ENCODE results near the gene NMBR.
"Not testable (repeated sequence)": the region's sequence is repeated elsewhere in the genome, so short reads cannot be mapped to it uniquely, and the experiment has no call there.

Gene NMBR

DNA sequence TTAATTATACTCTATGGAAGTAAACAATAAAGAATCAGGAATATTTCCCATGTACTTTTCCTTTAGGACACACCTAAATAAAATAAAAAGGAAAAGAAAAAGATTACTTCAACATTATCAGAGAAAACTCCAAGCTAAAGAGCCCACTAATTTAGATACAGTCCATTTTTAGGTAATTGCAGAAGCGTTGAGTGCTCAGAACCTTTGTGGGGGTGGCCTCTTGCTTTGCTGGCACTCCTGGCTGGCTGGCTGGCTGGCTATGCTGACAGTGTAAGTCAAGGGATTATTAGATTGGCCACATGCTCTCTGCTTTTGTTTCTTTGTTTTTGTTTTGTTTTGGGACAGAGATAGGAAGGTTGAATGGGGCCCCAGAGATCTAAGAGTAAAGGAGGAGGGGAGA lies 14.3 kb downstream of the NMBR start, which contains the start of gene GJE1:
Gene GJE1 (plus strand): TSS at position 301 of the 400 bp plus-strand sequence. CDS start 234 bp downstream, outside the sequence.
- Mint-ChIP-seq H3K4me3 (no peak within 1 kb of the TSS), H3K9me3 (no peaks in the 10 kb centered on the region), H3K36me3 (ENCODE audit: low read depth) (no peaks in the 10 kb centered on the region), H3K4me1 (ENCODE audit: low read depth) (no peaks in the 10 kb centered on the region), H3K27me3 (peaks cover 1% of the 10 kb centered on the region), H3K27ac (no peak within 1 kb of the TSS)
- intact Hi-C loops (cut with micrococcal nuclease): no loop called here

DNA sequence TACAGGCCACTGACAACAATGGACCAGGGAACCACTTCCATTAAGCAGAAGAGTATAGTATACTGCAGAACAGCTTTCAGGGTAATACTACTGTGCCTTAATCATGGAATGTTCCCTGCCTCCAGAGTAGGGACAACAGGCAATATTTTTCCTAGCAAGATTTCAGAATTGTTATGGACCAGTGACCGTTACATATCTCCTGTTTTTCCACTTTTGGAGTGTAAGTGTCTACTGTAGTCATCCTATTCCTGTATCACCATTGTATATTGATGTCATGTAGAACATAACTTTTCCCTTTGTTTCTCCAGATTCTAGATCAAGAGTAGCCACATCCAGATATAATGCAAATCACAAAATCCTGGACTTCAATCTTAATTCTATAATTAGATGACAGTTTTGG lies 16.1 kb downstream of the NMBR start:
- no peak overlapping the region for H3K4me3 Mint-ChIP-seq
- no peaks in the 10 kb centered on the region for H3K9me3 Mint-ChIP-seq
- no peaks in the 10 kb centered on the region for H3K4me1 Mint-ChIP-seq (ENCODE audit: low read depth)
- peaks cover 3% of the 10 kb centered on the region for H3K27me3 Mint-ChIP-seq
- H3K36me3 Mint-ChIP-seq (ENCODE audit: low read depth): no peaks in the 10 kb centered on the region
- H3K27ac Mint-ChIP-seq: no peak overlapping the region
- intact Hi-C loops (cut with micrococcal nuclease): no loop called here

DNA sequence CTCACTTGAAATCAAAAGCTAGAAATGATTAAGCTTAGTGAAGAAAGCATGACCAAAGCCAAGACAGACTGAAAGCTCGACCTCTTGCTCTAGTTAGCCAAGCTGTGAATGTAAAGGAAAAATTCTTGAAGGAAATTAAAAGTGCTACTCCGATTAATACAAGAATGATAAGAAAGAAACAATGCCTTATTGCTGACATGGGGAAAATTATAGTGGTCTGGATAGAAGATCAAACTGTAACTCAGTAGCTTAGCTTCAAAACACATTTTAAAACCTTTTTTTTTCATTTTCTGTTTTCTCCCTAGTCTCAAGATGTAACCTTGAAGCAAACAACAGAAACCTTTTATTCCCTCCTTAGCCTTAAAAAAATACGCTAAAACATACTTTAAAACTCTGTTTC lies 25.6 kb downstream of the NMBR start:
- H3K27me3 Mint-ChIP-seq: peaks cover 1% of the 10 kb centered on the region
- no peaks in the 10 kb centered on the region for H3K4me1 Mint-ChIP-seq (ENCODE audit: low read depth)
- no peak overlapping the region for H3K4me3 Mint-ChIP-seq
- H3K9me3 Mint-ChIP-seq: no peaks in the 10 kb centered on the region
- H3K27ac Mint-ChIP-seq: no peak overlapping the region
- no peaks in the 10 kb centered on the region for H3K36me3 Mint-ChIP-seq (ENCODE audit: low read depth)
- intact Hi-C loops (cut with micrococcal nuclease): no loop called here

DNA sequence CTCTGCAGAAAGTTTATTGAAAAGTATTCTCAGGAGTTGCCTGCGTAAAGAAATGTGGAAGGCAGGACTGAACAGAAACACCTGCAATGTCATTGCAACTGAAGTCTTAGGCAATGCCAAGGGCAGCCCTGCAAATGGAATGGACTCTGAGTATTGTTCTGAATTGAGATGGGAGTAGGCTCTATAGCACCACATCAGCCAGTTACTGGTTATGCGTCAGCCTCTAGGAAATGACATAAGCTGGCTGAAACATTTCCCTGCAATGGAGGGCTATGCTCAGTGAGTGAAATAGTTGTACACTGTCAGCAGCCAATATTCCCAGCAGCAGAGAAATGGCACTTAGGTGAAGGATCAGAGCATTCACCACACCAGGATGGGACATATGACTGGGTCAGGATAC lies 28.0 kb downstream of the NMBR start:
- Mint-ChIP-seq H3K9me3 (no peaks in the 10 kb centered on the region), H3K36me3 (ENCODE audit: low read depth) (no peaks in the 10 kb centered on the region), H3K4me3 (no peak overlapping the region), H3K4me1 (ENCODE audit: low read depth) (no peaks in the 10 kb centered on the region), H3K27ac (no peak overlapping the region), H3K27me3 (no peaks in the 10 kb centered on the region)
- intact Hi-C loops (cut with micrococcal nuclease): no loop called here

DNA sequence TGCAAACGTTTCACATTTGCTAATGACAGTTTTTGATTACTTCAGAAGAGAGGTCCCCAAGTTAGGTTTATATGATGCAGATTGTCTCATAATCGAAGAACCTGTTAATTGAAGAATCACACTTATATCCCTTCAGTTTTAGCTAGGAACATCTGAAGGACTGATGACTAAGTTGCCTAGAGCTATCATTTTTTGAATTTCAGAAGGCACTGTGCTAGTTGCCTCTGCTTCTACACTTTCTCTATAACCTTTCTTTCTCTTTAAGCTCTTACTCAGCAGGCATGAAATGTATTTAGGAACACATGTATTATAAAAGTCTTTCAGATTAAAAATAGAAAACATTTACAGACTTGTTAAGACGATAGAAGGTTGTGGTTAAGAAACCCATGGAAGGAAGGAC lies 28.6 kb downstream of the NMBR start:
- Mint-ChIP-seq H3K36me3 (ENCODE audit: low read depth) (no peaks in the 10 kb centered on the region), H3K9me3 (no peaks in the 10 kb centered on the region), H3K4me1 (ENCODE audit: low read depth) (no peaks in the 10 kb centered on the region), H3K27me3 (no peaks in the 10 kb centered on the region), H3K27ac (no peak overlapping the region), H3K4me3 (no peak overlapping the region)
- intact Hi-C loops (cut with micrococcal nuclease): no loop called here

DNA sequence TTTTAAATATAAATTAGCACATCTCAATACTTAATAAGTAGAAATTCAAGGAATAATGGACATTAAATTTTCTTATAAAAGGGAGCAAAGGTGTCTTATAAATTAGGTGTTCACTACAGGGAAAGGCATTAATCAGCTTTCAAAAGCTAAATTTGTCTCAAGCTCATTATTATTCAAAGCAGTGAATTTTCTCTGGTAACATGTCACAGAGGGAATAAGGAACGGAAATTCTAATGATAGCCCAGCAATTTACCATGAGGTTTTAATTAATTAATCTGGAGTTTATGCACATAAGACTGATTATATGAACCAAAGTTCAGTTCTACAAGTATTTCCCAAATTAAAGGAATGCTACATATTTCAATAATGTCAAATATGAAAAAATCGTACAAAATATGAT lies 29.6 kb downstream of the NMBR start:
- H3K4me3 Mint-ChIP-seq: no peak overlapping the region
- intact Hi-C loops (cut with micrococcal nuclease): no loop called here
- no peaks in the 10 kb centered on the region for H3K27me3 Mint-ChIP-seq
- H3K27ac Mint-ChIP-seq: no peak overlapping the region
- H3K9me3 Mint-ChIP-seq: no peaks in the 10 kb centered on the region
- no peaks in the 10 kb centered on the region for H3K4me1 Mint-ChIP-seq (ENCODE audit: low read depth)
- no peaks in the 10 kb centered on the region for H3K36me3 Mint-ChIP-seq (ENCODE audit: low read depth)

DNA sequence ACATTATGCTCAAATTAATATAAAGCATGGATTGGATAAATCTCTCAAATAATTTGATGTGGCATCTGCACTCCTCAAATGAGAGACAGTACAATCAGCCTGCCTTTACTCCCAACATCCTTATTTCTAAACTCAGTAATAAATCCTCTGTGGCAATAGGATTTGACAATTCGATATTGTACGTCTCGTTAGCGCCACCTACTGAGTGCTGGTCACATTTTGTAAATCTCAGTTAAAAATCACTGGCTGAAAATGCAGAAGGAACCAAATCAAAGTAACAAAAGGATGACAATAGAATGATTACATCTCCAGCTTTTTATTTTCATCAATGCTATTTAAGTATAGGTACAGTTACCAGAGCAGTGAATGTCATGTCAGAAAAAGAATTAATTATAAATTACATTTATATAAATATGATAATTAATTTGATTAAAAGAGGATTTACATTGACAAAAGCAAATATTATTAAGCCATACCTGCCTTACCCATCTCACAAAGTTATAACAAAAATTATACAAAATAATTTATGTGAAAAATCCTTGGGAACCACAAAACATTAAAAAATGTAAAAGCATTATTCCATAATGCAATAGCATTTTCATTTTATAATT lies 34.4 kb downstream of the NMBR start:
- no peaks in the 10 kb centered on the region for H3K27me3 Mint-ChIP-seq
- H3K9me3 Mint-ChIP-seq: no peaks in the 10 kb centered on the region
- intact Hi-C loops (cut with micrococcal nuclease): loop anchor here (5.0 kb wide), 1 partner anchor 435 kb away; no protein-coding TSS in a partner anchor
- no peak overlapping the region for H3K27ac Mint-ChIP-seq
- no peaks in the 10 kb centered on the region for H3K36me3 Mint-ChIP-seq (ENCODE audit: low read depth)
- no peak overlapping the region for H3K4me3 Mint-ChIP-seq
- H3K4me1 Mint-ChIP-seq (ENCODE audit: low read depth): no peaks in the 10 kb centered on the region

DNA sequence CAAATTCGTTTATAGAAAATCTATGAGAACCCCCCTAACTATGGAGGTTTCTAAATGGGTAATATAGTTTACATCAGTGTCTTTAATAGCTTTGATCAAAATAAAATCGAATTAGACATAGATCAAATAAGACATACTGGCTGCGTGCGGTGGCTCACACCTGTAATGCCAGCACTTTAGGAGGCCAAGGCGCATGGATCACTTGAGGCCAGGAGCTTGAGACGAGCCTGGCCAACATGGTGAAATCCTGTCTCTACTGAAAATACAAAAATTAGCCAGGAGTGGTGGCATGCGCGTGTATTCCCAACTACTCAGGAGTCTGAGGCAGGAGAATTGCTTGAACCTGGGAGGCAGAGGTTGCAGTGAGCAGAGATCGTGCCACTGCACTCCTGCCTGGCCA lies 36.1 kb downstream of the NMBR start:
- H3K27ac Mint-ChIP-seq; H3K9me3 Mint-ChIP-seq; H3K4me3 Mint-ChIP-seq; H3K36me3 Mint-ChIP-seq (ENCODE audit: low read depth); H3K4me1 Mint-ChIP-seq (ENCODE audit: low read depth); H3K27me3 Mint-ChIP-seq: not testable (repeated sequence)
- intact Hi-C loops (cut with micrococcal nuclease): loop anchor here (5.0 kb wide), 1 partner anchor 434 kb away; no protein-coding TSS in a partner anchor

DNA sequence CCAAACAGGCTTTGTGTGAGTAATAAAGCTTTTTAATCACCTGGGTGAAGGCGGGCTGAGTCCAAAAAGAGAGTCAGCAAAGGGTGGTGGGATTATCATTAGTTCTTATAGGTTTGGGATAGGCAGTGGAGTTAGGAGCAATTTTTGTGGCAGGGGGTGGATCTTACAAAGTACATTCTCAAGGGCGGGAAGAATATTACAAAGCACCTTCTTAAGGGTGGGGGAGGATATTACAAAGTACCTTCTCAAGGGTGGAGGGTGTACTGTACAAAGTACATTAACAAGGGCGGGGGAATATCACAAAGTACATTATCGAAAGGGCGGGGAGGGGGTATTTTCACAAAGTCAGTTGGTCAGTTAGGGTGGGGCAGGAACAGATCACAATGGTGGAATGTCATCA lies 42.1 kb downstream of the NMBR start:
- H3K9me3 Mint-ChIP-seq; H3K27me3 Mint-ChIP-seq; H3K36me3 Mint-ChIP-seq (ENCODE audit: low read depth); H3K4me3 Mint-ChIP-seq; intact Hi-C loops (cut with micrococcal nuclease); H3K27ac Mint-ChIP-seq; H3K4me1 Mint-ChIP-seq (ENCODE audit: low read depth): not testable (repeated sequence)

DNA sequence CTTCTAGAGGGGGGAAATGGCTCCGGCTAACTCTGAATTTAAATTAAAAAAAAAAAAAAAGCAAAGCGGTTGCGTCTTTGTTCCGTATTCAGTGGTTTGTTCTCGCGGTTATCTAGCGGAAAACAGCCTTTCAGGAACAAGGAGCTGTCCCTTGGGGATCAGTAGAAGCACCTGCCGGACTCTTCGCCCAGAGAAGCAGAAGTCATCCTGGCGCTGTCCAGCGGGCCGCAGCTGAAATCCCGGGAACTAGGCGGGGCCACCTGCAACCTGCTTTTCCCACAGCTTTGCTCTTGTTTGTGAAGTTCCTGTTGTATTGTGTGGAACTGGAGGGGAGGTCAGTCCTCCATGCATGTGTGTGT lies 58.1 kb downstream of the NMBR start:
- H3K36me3 Mint-ChIP-seq (ENCODE audit: low read depth): no peaks in the 10 kb centered on the region
- H3K9me3 Mint-ChIP-seq: peaks cover 1% of the 10 kb centered on the region
- intact Hi-C loops (cut with micrococcal nuclease): no loop called here
- H3K27ac Mint-ChIP-seq: no peak overlapping the region
- H3K4me1 Mint-ChIP-seq (ENCODE audit: low read depth): no peaks in the 10 kb centered on the region
- peaks cover 16% of the 10 kb centered on the region for H3K27me3 Mint-ChIP-seq
- no peak overlapping the region for H3K4me3 Mint-ChIP-seq

DNA sequence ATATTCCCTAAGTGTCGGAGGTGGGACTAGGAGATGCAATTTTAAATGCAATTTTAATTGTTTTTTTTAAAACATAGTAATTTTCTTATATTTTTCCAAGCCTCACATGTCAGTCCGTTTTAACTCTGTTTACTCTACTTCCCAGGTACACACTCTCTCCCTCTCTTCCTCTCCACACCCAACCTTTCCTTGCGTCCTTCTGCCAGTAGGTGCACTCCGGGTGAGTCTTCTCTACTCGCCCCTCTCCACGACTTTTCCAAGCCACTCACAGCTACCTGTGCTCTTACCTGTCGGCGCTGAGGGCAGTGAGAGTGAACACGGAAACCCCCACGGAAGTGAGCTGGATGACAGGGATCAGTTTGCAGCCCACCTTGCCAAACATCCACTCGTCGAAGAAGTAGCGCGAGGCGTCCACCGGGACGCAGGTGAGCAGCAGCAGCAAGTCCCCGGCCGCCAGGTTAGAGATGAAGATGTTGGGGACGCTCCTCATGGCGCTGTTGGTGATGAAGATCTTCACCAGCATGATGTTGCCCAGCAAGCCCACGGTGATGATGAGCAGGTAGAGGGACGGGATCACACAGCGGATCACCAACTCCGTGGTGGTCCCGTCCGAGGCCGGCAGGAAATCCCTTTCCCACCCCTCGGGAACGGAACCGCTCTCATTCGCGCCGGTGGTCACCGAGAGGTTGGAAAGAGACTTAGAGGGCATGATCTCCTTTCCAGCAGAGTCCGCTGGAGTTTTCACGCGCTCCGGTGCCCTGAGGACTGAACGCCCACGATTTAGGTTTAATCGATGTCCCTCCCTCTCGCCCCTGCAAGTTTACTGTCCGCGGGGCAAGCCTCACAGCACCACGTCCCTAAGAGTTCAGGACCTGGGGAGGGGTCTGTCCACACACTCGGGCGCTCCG lies 58.7 kb downstream of the NMBR start:
- no peak overlapping the region for H3K27ac Mint-ChIP-seq
- intact Hi-C loops (cut with micrococcal nuclease): no loop called here
- H3K4me1 Mint-ChIP-seq (ENCODE audit: low read depth): no peaks in the 10 kb centered on the region
- H3K9me3 Mint-ChIP-seq: peaks cover 8% of the 10 kb centered on the region
- H3K27me3 Mint-ChIP-seq: peaks cover 16% of the 10 kb centered on the region
- no peak overlapping the region for H3K4me3 Mint-ChIP-seq
- no peaks in the 10 kb centered on the region for H3K36me3 Mint-ChIP-seq (ENCODE audit: low read depth)

DNA sequence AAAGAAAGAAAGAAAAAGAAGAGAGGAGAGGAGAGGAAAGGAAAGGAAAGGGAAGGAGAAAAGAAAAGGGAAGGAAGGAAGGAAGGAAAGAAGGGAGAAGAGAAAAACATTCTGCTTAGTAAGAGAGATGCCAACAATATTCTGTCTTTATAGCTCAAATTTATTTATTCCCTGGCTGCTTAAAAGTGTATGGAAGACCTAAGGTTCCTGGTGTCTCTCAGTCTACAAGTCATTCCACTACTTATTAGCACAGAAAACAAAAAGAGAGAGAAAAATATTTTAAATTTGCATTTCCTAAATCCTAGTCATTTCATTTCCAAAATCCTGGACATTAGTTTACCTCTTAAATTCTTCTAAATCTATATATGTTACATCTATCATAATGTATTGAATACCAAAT lies 67.8 kb downstream of the NMBR start:
- Mint-ChIP-seq H3K27ac (no peak overlapping the region), H3K36me3 (ENCODE audit: low read depth) (no peaks in the 10 kb centered on the region), H3K27me3 (no peaks in the 10 kb centered on the region), H3K4me3 (no peak overlapping the region), H3K4me1 (ENCODE audit: low read depth) (no peaks in the 10 kb centered on the region), H3K9me3 (peaks cover 9% of the 10 kb centered on the region)
- intact Hi-C loops (cut with micrococcal nuclease): no loop called here

DNA sequence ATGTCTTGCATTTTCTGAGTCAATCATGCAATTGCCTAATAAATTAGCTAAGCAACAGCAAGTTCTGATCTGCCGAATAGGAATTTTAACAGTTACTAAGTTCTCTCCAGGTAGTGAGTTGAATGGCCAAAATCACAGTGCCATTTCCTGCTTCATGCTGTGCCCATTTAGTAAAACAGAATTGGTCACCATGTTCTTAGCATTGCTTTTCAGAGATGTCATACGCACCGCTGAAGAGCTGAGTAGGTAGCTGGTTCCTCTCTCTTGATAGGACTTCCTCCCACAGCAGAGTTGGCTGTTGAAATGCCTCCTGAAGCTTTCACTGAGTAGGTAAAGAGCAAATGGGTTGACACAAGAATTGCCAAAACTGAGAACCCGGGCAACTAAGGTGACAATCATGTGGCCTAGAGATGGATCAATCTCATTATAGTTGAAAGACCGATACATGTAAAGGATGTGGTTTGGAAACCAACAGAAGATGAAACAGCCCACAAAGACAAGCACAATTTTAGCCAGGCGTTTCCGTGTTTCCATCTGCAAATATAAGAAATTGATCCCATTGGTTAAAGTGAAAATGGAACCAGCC lies 71.3 kb downstream of the NMBR start:
- H3K9me3 Mint-ChIP-seq: peaks cover 10% of the 10 kb centered on the region
- no peaks in the 10 kb centered on the region for H3K36me3 Mint-ChIP-seq (ENCODE audit: low read depth)
- no peaks in the 10 kb centered on the region for H3K27me3 Mint-ChIP-seq
- no peaks in the 10 kb centered on the region for H3K4me1 Mint-ChIP-seq (ENCODE audit: low read depth)
- H3K4me3 Mint-ChIP-seq: no peak overlapping the region
- intact Hi-C loops (cut with micrococcal nuclease): no loop called here
- no peak overlapping the region for H3K27ac Mint-ChIP-seq

DNA sequence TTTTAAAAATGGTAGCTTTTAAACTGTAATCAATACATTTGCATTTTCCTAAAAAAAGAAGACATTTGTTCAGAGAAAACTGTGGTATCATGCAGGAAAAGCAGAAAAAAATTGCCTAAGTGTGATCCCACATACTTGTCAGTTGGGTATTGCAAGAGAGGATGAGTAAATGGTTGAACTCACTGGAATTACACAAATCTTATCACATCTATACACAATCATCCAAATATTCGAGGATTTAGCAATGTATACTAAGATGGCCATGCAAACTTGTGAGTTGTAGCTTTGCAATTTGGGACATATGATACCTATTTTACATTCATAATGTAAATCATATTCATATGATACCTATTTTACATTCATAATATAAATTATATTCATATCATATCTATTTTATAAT lies 72.4 kb downstream of the NMBR start:
- no peaks in the 10 kb centered on the region for H3K36me3 Mint-ChIP-seq (ENCODE audit: low read depth)
- peaks cover 10% of the 10 kb centered on the region for H3K9me3 Mint-ChIP-seq
- intact Hi-C loops (cut with micrococcal nuclease): no loop called here
- no peaks in the 10 kb centered on the region for H3K4me1 Mint-ChIP-seq (ENCODE audit: low read depth)
- H3K27ac Mint-ChIP-seq: no peak overlapping the region
- H3K4me3 Mint-ChIP-seq: no peak overlapping the region
- H3K27me3 Mint-ChIP-seq: no peaks in the 10 kb centered on the region

All from dendritic cell treated with granulocyte-macrophage colony-stimulating factor and Interleukin-4, amounts not matched to agents 40 ng/mL and 50 ng/mL, for 4 days (primary cell).